ENCODE data around the gene FAM83G. TPM values are rescaled to one million over a fixed set of nuclear protein-coding genes. Genes with fewer than 3 reads are reported as not detected.

The FAM83G gene
- total RNA-seq, 1 donor from 2014 or later: 1.3 TPM

DNA sequence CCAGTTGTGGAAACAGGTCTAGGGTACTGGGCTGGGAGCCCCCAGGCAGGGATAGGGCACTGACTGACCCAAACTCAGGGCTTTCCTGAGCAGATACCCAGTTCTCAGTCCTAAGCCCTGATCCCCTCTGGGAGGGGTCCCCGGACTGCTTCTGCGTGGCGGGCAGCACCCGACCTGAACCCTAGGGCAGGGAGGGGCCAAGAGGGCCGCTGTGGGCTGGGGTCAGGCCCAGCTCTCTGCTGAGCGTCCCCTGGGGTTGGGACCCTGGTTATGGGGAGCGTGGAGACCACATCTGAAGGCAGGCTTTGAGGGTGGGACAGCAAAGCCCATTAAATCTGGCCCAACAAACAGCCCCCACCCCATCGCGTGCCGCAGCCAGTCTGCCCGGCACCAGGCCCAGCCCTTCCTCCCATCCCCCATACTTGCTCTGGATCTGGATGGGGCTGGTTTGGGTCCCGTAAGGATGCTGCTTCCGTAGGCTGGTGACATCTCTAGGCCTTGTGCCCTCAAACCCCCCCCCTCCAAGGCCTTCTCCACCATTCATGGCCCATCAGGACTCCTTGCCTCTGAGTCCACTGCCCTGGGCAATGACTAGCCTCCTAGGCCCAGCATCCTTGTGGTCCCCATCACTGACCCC lies 691 bp upstream of the FAM83G start:
- TF ChIP-seq, protein P1, sequence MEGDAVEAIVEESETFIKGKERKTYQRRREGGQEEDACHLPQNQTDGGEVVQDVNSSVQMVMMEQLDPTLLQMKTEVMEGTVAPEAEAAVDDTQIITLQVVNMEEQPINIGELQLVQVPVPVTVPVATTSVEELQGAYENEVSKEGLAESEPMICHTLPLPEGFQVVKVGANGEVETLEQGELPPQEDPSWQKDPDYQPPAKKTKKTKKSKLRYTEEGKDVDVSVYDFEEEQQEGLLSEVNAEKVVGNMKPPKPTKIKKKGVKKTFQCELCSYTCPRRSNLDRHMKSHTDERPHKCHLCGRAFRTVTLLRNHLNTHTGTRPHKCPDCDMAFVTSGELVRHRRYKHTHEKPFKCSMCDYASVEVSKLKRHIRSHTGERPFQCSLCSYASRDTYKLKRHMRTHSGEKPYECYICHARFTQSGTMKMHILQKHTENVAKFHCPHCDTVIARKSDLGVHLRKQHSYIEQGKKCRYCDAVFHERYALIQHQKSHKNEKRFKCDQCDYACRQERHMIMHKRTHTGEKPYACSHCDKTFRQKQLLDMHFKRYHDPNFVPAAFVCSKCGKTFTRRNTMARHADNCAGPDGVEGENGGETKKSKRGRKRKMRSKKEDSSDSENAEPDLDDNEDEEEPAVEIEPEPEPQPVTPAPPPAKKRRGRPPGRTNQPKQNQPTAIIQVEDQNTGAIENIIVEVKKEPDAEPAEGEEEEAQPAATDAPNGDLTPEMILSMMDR (conservative IDR thresholded peaks at IDR 0.05): no peak
- Mint-ChIP-seq H3K9me3 (no peaks in the 10 kb centered on the region), H3K4me3 (peak overlapping the region; percentile 67), H3K4me1 (no peaks in the 10 kb centered on the region), H3K27me3 (ENCODE audit: low read depth) (peaks cover 48% of the 10 kb centered on the region), H3K27ac (ENCODE audit: unreplicated experiment) (no peak overlapping the region), H3K36me3 (ENCODE audit: low read depth) (peaks cover 2% of the 10 kb centered on the region)
- no peak for DNase-seq (ENCODE audit: low read depth, low spot score)

DNA sequence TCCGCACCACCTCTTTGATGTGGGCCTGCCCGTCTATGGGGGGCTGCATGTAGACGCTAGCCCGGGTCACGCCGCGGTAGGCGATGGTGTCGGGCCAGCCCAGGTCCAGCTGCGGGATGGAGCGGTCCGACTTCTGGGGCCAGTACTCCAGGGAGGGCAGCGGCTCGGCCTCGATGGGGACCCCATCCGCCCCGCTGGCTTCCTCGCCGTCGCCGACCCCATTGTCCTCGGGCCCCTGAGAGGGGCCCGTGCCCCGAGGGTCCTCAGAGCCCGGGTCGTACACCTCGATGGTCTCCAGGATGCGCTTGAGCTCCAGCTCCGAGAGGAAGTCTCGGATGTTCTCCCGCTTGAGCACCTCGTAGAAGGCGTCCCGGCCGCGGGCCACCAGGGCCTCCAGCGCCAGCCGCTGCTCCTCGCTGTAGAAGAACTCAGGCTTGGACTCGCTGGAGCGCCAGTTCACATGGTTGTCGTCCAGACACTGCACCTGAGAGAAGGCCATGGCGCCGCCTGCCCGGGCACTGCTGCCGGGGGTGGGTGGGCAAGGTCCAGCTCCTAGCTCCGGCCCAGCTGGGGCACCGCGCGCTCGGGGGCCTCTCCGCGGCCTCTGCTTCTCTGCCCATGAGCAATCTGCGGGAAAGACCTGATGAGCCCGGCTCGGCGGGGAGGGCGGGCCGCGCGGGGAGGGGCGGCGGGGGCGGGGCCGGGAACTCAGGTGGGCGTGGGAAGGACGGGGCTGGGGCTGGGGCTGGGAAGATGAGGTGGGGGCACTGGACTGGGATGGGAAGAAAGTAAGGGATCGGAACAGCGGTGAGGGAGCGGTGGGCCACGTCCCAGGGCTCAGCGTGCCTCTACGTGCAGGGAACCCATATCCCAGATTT lies 782 bp downstream of the FAM83G start:
- no peaks in the 10 kb centered on the region for H3K9me3 Mint-ChIP-seq
- peaks cover 2% of the 10 kb centered on the region for H3K36me3 Mint-ChIP-seq (ENCODE audit: low read depth)
- DNase-seq (ENCODE audit: low read depth, low spot score): peak; percentile 16
- peak overlapping the region; percentile 66 for H3K4me3 Mint-ChIP-seq
- TF ChIP-seq, protein P1 (conservative IDR thresholded peaks at IDR 0.05): no peak
- H3K27ac Mint-ChIP-seq (ENCODE audit: unreplicated experiment): no peak overlapping the region
- no peaks in the 10 kb centered on the region for H3K4me1 Mint-ChIP-seq
- peaks cover 48% of the 10 kb centered on the region for H3K27me3 Mint-ChIP-seq (ENCODE audit: low read depth)

DNA sequence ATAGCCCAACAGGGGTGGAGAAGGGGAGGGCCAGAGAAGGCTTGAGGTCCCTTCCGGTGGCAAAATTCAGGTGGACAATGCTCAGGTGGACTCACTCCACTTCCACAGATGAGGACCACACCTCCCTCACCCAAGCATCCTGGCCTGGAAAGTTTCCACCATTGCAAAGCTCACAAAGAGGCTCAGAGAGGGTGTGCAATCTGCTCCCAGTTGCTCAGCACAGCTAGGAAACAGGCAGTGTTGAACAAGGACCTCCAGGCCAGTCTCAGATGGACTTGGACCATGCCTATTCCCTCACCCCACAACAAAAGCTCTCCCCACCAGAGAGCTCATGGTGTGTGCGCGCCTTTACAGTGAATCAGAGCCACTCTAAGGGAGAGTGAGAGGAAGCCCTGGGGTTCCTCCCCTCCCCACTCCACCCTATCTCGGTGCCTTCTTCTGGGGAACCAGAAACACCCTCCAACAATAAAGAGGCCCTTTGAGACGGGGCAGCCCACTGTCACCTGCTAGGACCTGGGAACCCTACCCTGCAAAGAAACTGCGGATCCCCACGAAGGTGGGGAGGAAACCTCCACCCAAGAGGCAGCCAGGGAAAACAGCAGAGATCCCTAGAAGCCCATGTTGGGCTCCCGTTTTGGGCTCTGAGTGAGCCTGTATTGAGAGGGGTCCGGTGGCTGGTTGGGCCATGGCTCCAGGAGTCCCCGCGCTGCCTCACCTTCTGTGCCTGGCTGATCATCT lies 1.6 kb downstream of the FAM83G start:
- H3K27me3 Mint-ChIP-seq (ENCODE audit: low read depth): peaks cover 47% of the 10 kb centered on the region
- H3K9me3 Mint-ChIP-seq: no peaks in the 10 kb centered on the region
- no peak overlapping the region for H3K27ac Mint-ChIP-seq (ENCODE audit: unreplicated experiment)
- H3K4me1 Mint-ChIP-seq: no peaks in the 10 kb centered on the region
- TF ChIP-seq, protein P1 (conservative IDR thresholded peaks at IDR 0.05): no peak
- peak overlapping the region; percentile 47 for H3K4me3 Mint-ChIP-seq
- H3K36me3 Mint-ChIP-seq (ENCODE audit: low read depth): peaks cover 2% of the 10 kb centered on the region
- DNase-seq (ENCODE audit: low read depth, low spot score): no peak

DNA sequence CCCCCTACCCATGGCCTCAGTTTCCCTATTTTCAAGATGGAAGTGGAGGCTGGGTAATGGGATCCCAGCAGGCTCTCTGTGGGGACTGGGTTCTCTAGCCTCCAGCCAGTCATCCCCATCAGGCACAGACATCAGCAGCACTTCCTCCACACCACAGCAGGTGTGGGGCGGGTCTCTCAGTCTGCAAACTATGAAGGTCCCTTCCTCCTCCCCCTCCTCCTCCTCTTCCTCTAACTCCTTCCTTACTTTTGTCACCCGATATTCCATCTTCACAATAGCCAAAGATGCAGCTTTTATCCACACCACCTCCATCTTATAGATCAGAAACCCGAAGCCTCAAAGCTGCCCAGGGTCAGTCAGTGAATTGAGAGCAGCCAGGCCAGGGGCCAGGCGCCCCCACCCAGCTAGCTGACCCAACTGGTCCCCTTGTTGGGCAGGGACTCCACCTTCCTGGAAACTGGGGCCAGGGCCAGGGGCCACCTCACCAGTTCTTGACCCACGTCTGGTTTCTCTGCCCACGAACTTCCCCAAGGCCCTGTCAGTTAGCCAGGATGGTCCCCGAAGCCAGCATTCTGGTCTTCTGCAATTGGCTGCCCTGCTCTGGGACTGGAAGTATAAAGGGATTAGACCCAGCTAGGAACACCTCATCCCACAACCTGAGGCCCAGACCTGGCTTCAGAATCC lies 2.5 kb downstream of the FAM83G start:
- DNase-seq (ENCODE audit: low read depth, low spot score): no peak
- H3K36me3 Mint-ChIP-seq (ENCODE audit: low read depth): peaks cover 2% of the 10 kb centered on the region
- peaks cover 38% of the 10 kb centered on the region for H3K27me3 Mint-ChIP-seq (ENCODE audit: low read depth)
- H3K27ac Mint-ChIP-seq (ENCODE audit: unreplicated experiment): no peak overlapping the region
- no peak overlapping the region for H3K4me3 Mint-ChIP-seq
- no peaks in the 10 kb centered on the region for H3K4me1 Mint-ChIP-seq
- no peaks in the 10 kb centered on the region for H3K9me3 Mint-ChIP-seq
- TF ChIP-seq, protein P1 (conservative IDR thresholded peaks at IDR 0.05): no peak

All from neural crest cell (in vitro differentiated cells).